GM12878 (cell line): ENCODE results near the gene ZXDC.

Experiments
- ATF7 ChIP-seq: fragments of 450-650 bp; IDR thresholded peaks from 2 replicates; pipeline ENCODE4 v1.6.1; 2016; ENCODE audit warnings: low read depth, mild to moderate bottlenecking
- CTCF ChIP-seq, 3 experiments: IDR thresholded peaks in 2 of 3; conservative IDR thresholded peaks in 1 of 3; 2 replicates each; pipeline ENCODE4 v1.5.1; 2011; ENCODE audit warnings: low read depth in 3 of 3, low read length in 3 of 3, mild to moderate bottlenecking in 3 of 3, control low read depth in 2 of 3, moderate library complexity in 2 of 3, inconsistent platforms in 1 of 3, mixed read lengths in 1 of 3; ENCODE audit not compliant: control insufficient read depth in 2 of 3, insufficient read depth in 1 of 3; ENCODE audit errors: extremely low read depth in 1 of 3
- DPF2 ChIP-seq: fragments of 450-650 bp; IDR thresholded peaks from 2 replicates; pipeline ENCODE4 v1.6.1; 2017; ENCODE audit warnings: mild to moderate bottlenecking
- EP300 ChIP-seq, 2 experiments: fragments of 150-350 bp in 1 of 2; IDR thresholded peaks; 2 replicates each; pipeline ENCODE4 v1.6.1; 2011 to 2012; ENCODE audit warnings: low read depth in 2 of 2, low read length in 2 of 2, borderline replicate concordance in 1 of 2, improper control_type of control experiment in 1 of 2, inconsistent platforms in 1 of 2; ENCODE audit not compliant: control insufficient read depth in 1 of 2
- EZH2 ChIP-seq: IDR thresholded peaks from 2 replicates; pipeline ENCODE4 v1.6.1; 2012; ENCODE audit warnings: low read depth, mild to moderate bottlenecking, control low read depth, inconsistent platforms, low read length, borderline replicate concordance; ENCODE audit not compliant: control insufficient read depth
- FOXK2 ChIP-seq: fragments of 450-650 bp; IDR thresholded peaks from 2 replicates; pipeline ENCODE4 v1.6.1; 2017; ENCODE audit warnings: mild to moderate bottlenecking, moderate library complexity
- MYC ChIP-seq: IDR thresholded peaks from 2 replicates; pipeline ENCODE4 v1.6.1; 2011; ENCODE audit warnings: mild to moderate bottlenecking, low read length, moderate library complexity, inconsistent platforms; ENCODE audit not compliant: insufficient read depth, insufficient replicate concordance, insufficient read length, severe bottlenecking
- POLR2A ChIP-seq: IDR thresholded peaks from 2 replicates; pipeline ENCODE4 v1.6.1; 2011; ENCODE audit warnings: low read depth, mild to moderate bottlenecking, low read length
- RCOR1 ChIP-seq: conservative IDR thresholded peaks from 2 replicates; pipeline ENCODE4 v1.6.1; 2012; ENCODE audit warnings: low read depth, low read length, improper control_type of control experiment
- REST ChIP-seq: IDR thresholded peaks from 2 replicates; pipeline ENCODE4 v1.6.1; 2012; ENCODE audit warnings: mild to moderate bottlenecking, low read depth, low read length
- YY1 ChIP-seq: IDR thresholded peaks from 2 replicates; pipeline ENCODE4 v1.6.1; 2011; ENCODE audit warnings: low read depth, mild to moderate bottlenecking, low read length
- ZSCAN29 ChIP-seq: fragments of 450-650 bp; IDR thresholded peaks from 2 replicates; pipeline ENCODE4 v1.6.1; 2017; ENCODE audit warnings: mild to moderate bottlenecking, moderate library complexity
- ZZZ3 ChIP-seq: IDR thresholded peaks from 2 replicates; pipeline ENCODE4 v1.6.1; 2011; ENCODE audit warnings: low read depth; ENCODE audit not compliant: control insufficient read depth, insufficient read length

DNA sequence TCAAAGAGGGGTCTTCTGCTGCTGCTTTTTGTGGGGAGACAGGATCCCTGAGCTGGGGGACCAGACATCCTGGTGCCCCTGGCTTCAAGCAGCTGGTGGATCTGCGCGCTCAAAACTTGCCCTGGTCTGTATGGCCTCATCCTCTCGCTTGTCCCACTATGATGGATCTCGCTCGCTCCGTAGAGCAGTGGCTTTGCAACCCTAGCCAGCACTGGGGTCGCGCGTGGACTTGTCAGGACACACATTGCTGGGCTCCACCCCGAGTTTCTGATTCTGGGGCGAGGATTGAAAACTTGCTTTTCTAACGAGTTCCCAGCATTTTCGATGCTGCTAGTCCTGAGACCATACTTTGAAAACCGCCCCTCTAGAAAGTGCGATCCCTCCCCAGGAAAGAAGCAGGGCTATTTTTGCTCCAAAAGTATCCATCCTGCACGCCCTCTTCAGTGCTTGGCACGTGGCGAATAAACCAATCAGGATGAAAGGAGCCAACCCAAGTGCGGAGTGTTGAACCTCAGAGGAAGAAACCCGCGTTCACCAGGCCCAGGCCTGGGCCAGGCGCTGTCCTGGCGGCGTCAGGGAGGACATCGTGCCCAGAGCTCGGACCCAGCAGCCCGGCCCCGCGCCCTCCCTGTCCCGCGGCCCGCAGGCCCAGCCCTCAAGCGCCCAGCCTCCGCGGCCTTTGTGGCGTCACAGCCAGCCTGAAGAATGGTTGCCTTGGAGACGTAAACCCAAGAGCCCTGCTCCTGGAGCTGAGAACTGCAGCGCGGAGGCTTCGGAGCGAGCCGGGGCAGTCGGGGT is 81.3 kb downstream of the ZXDC start, which contains the start of gene CFAP100:
- no peak for TF ChIP-seq MYC
- TF ChIP-seq ZSCAN29, result no peak
- no peak for TF ChIP-seq EZH2
- no peak for TF ChIP-seq ZZZ3
- no peak for TF ChIP-seq RCOR1
- TF ChIP-seq CTCF (IDR thresholded peaks at IDR 0.05 in 2 of 3, conservative IDR thresholded peaks at IDR 0.05 in 1 of 3; ENCODE audit: control insufficient read depth in 2 of 3, extremely low read depth in 1 of 3, insufficient read depth in 1 of 3, low read depth in 3 of 3, low read length in 3 of 3), result no peak
- no peak for TF ChIP-seq EP300 (IDR thresholded peaks at IDR 0.05; ENCODE audit: borderline replicate concordance in 1 of 2, control insufficient read depth in 1 of 2, low read depth in 2 of 2, low read length in 2 of 2)
- no peak for TF ChIP-seq POLR2A
- TF ChIP-seq ATF7, result no peak
- no peak for TF ChIP-seq DPF2
- TF ChIP-seq REST, result no peak
- TF ChIP-seq FOXK2, result no peak
- TF ChIP-seq YY1, result no peak
